CD14-positive monocyte (primary cell): ENCODE measurements around the gene UCP3. TPM values are rescaled to one million over a fixed set of nuclear protein-coding genes. Genes with fewer than 3 reads are reported as not detected.

Experiments
- DNase-seq, 3 donors: peaks; one replicate each; pipeline ENCODE4 v3.0.0-alpha.2; 2011 to 2022
- H2AFZ ChIP-seq: 2 replicates; pipeline ENCODE4 v1.6.0; 2012; ENCODE audit warnings: mild to moderate bottlenecking, low read depth, low read length, inconsistent platforms; ENCODE audit not compliant: insufficient read depth, poor library complexity, severe bottlenecking
- H3K27ac ChIP-seq, 2 donors: 1 replicate in 1 of 2; 2 replicates in 1 of 2; pipeline ENCODE4 v1.5.1; 2012 to 2013; ENCODE audit warnings: low read length in 2 of 2, control low read depth in 1 of 2, inconsistent platforms in 1 of 2, low read depth in 1 of 2, mild to moderate bottlenecking in 1 of 2
- H3K27me3 ChIP-seq, 2 donors: one replicate each; pipeline versions ENCODE4 v1.6.0 to v1.6.1; 2011 to 2013; ENCODE audit warnings: low read length in 2 of 2; ENCODE audit not compliant: control insufficient read depth in 2 of 2, insufficient read depth in 2 of 2
- H3K36me3 ChIP-seq, 2 donors: replicated peaks in 1 of 2; 1 replicate in 1 of 2; 2 replicates in 1 of 2; pipeline versions ENCODE4 v1.5.1 to v1.6.1; 2012 to 2013; ENCODE audit warnings: low read length in 2 of 2, control low read depth in 1 of 2, inconsistent platforms in 1 of 2, mild to moderate bottlenecking in 1 of 2; ENCODE audit not compliant: insufficient read depth in 2 of 2, control insufficient read depth in 1 of 2
- H3K4me1 ChIP-seq, 2 donors: 1 replicate in 1 of 2; 2 replicates in 1 of 2; pipeline versions ENCODE4 v1.5.1 to v1.6.1; 2012 to 2013; ENCODE audit warnings: low read length in 2 of 2, control low read depth in 1 of 2, inconsistent platforms in 1 of 2, mild to moderate bottlenecking in 1 of 2, moderate library complexity in 1 of 2; ENCODE audit not compliant: insufficient read depth in 2 of 2, control insufficient read depth in 1 of 2
- H3K4me2 ChIP-seq: replicated peaks from 2 replicates; pipeline ENCODE3; 2012; ENCODE audit warnings: low read length, moderate library complexity, mild to moderate bottlenecking; ENCODE audit not compliant: poor library complexity, severe bottlenecking; ENCODE audit errors: extremely low read depth
- H3K4me3 ChIP-seq, 3 experiments: fragments of 200-600 bp in 1 of 3; sonication (generic) in 1 of 3; replicated peaks in 1 of 3; 1 replicate in 2 of 3; 2 replicates in 1 of 3; pipeline ENCODE4 v1.5.1; 2011 to 2013; ENCODE audit warnings: low read length in 3 of 3, mild to moderate bottlenecking in 3 of 3, control low read depth in 2 of 3, low read depth in 2 of 3, inconsistent platforms in 1 of 3, moderate library complexity in 1 of 3
- H3K79me2 ChIP-seq: 2 replicates; pipeline ENCODE4 v1.6.0; 2012; ENCODE audit warnings: mild to moderate bottlenecking, control low read depth, inconsistent platforms, low read length, moderate library complexity; ENCODE audit not compliant: insufficient read depth
- H3K9ac ChIP-seq: 2 replicates; pipeline ENCODE4 v1.6.0; 2017; ENCODE audit warnings: low read length, mild to moderate bottlenecking; ENCODE audit not compliant: insufficient read depth, poor library complexity, severe bottlenecking
- H3K9me3 ChIP-seq, 2 donors: replicated peaks in 1 of 2; 1 replicate in 1 of 2; 2 replicates in 1 of 2; pipeline versions ENCODE4 v1.5.1 to v1.6.1; 2012 to 2013; ENCODE audit warnings: low read length in 2 of 2, control low read depth in 1 of 2; ENCODE audit not compliant: control insufficient read depth in 1 of 2, insufficient read depth in 1 of 2
- H4K20me1 ChIP-seq: 2 replicates; pipeline ENCODE4 v1.6.0; 2012; ENCODE audit warnings: mild to moderate bottlenecking, low read length, control low read depth, moderate library complexity; ENCODE audit not compliant: insufficient read depth
- H3K27ac Mint-ChIP-seq, 7 donors: one replicate each; pipeline ENCODE4 v1.8.0; 2020; ENCODE audit warnings: mild to moderate bottlenecking in 7 of 7, mixed read lengths in 7 of 7, moderate library complexity in 6 of 7, inconsistent platforms in 2 of 7
- H3K27me3 Mint-ChIP-seq, 3 donors: one replicate each; pipeline ENCODE4 v1.8.0; 2021 to 2022; ENCODE audit warnings: low read depth in 3 of 3, mild to moderate bottlenecking in 3 of 3, mixed read lengths in 3 of 3, moderate library complexity in 3 of 3, inconsistent platforms in 1 of 3
- H3K36me3 Mint-ChIP-seq, 2 donors: one replicate each; pipeline ENCODE4 v1.8.0; 2020; ENCODE audit warnings: mixed read lengths in 2 of 2, inconsistent platforms in 1 of 2, mild to moderate bottlenecking in 1 of 2
- H3K4me1 Mint-ChIP-seq: one replicate; pipeline ENCODE4 v1.8.0; 2020; ENCODE audit warnings: mild to moderate bottlenecking, mixed read lengths
- H3K4me3 Mint-ChIP-seq, 2 donors: one replicate each; pipeline ENCODE4 v1.8.0; 2020; ENCODE audit warnings: mild to moderate bottlenecking in 2 of 2, mixed read lengths in 2 of 2, moderate library complexity in 1 of 2
- H3K9me3 Mint-ChIP-seq, 7 donors: one replicate each; pipeline ENCODE4 v1.8.0; 2020 to 2022; ENCODE audit warnings: mixed read lengths in 7 of 7, mild to moderate bottlenecking in 6 of 7, moderate library complexity in 6 of 7, inconsistent platforms in 2 of 7
- WGBS: methylation state at CpG from one replicate; pipeline ENCODE4 v1.1.5; 2013; ENCODE audit warnings: missing lambda C conversion rate; ENCODE audit not compliant: insufficient coverage; 5-methylcytosine and 5-hydroxymethylcytosine counted together
- intact Hi-C, 2 donors: fragments of 100-400 bp; cut with micrococcal nuclease; formaldehyde crosslinking; loops; one replicate each; pipeline versions ENCODE4 v1.15.0 to v1.15.1; 2023
- polyA plus RNA-seq, 3 donors: library from polyadenylated mRNA; depleted of rRNA in 1 of 3; unstranded in 2 of 3; stranded (reverse) in 1 of 3; fragments of 300-500 nt in 2 of 3; fragments of >200 nt in 1 of 3; fragmentation: Illumina TruSeq in 2 of 3; gene quantifications; 1 replicate in 2 of 3; 2 replicates in 1 of 3; pipeline ENCODE4 v1.2.3, GENCODE V29; 2012 to 2021
- TF ChIP-seq, protein P1 (sequence below): fragments of 200-600 bp; IDR thresholded peaks from one replicate; pipeline ENCODE4 v1.8.0; 2022; ENCODE audit warnings: antibody characterized with exemption, mild to moderate bottlenecking

UCP3 gene
- polyA plus RNA-seq, 3 donors: 3.8 TPM; not detected in 2

- Histone ChIP-seq H3K4me2 (peak overlapping the region; percentile 99), H3K4me3 (no peak overlapping the region), H3K9me3 (no peaks in the 10 kb centered on the region), H3K79me2 (peaks cover 62% of the 10 kb centered on the region), H3K4me1 (peaks cover 78 to 94% of the 10 kb centered on the region in 2 donors), H3K36me3 (peaks cover 62 to 85% of the 10 kb centered on the region in 2 donors), H4K20me1 (peaks cover 94% of the 10 kb centered on the region), H2AFZ (no peak overlapping the region), H3K27me3 (no peaks in the 10 kb centered on the region), H3K27ac (peak overlapping the region in 1 of 2 donors; percentile 96), H3K9ac (no peak overlapping the region)
- DNase-seq: no peak
- Mint-ChIP-seq H3K4me3 (no peak overlapping the region), H3K36me3 (peaks cover 74 to 94% of the 10 kb centered on the region in 2 donors), H3K27me3 (peaks cover 0 to 2% (median 0%) of the 10 kb centered on the region in 3 donors), H3K27ac (peak overlapping the region; percentile 25 to 100 (median 98)), H3K4me1 (peaks cover 80% of the 10 kb centered on the region), H3K9me3 (peaks cover 0 to 3% (median 0%) of the 10 kb centered on the region in 7 donors)
- WGBS: 97% methylated on average over 12 of the region's 18 CpGs
- TF ChIP-seq, protein P1, sequence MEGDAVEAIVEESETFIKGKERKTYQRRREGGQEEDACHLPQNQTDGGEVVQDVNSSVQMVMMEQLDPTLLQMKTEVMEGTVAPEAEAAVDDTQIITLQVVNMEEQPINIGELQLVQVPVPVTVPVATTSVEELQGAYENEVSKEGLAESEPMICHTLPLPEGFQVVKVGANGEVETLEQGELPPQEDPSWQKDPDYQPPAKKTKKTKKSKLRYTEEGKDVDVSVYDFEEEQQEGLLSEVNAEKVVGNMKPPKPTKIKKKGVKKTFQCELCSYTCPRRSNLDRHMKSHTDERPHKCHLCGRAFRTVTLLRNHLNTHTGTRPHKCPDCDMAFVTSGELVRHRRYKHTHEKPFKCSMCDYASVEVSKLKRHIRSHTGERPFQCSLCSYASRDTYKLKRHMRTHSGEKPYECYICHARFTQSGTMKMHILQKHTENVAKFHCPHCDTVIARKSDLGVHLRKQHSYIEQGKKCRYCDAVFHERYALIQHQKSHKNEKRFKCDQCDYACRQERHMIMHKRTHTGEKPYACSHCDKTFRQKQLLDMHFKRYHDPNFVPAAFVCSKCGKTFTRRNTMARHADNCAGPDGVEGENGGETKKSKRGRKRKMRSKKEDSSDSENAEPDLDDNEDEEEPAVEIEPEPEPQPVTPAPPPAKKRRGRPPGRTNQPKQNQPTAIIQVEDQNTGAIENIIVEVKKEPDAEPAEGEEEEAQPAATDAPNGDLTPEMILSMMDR: no peak
- intact Hi-C loops: no loop called here
Observed at GRCh38 chr11:73977856-73978519, 30.9 kb downstream of the UCP3 start.

DNA sequence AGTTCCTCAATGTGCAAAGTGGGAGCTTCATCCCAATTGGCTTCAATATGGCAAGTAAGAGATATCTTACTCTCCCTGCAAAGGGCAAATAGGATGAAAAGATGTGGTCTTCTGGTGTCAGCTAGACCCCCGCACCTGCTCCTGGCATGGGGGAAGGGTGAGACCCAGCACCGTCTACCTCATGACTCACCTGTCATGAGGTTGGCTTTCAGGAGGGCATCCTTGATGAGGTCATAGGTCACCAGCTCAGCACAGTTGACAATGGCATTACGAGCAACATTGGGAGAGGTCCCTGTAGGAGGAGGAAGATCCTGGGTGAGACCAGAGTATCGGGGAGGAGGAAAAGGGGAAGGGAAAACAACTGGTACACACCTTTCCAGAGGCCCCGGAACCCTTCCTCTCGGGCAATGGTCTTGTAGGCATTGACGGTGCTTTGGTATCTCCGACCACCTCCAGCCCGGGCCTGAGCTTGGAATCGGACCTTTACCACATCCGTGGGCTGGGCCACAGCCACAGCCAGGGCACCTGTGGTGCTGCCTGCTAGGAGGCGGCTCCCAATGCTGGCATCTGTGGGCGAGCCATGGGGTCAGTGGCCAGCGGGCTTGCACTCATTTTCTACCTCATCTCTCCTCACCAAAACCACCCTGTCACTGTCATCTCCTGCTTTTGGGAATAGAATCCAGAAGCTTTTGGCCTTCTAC, 32.3 kb downstream of the UCP3 start:
- 92% methylated on average over 14 of the region's 14 CpGs for WGBS

More for the DNA sequence above, 32.3 kb downstream of the UCP3 start:
- H3K9me3 Mint-ChIP-seq: no peaks in the 10 kb centered on the region
- peaks cover 78 to 87% of the 10 kb centered on the region in 2 donors for H3K4me1 ChIP-seq
- no peaks in the 10 kb centered on the region for H3K27me3 ChIP-seq
- DNase-seq: no peak
- H3K9ac ChIP-seq: no peak overlapping the region
- peaks cover 76% of the 10 kb centered on the region for H3K4me1 Mint-ChIP-seq
- peaks cover 52% of the 10 kb centered on the region for H3K79me2 ChIP-seq
- TF ChIP-seq, protein P1: no peak
- H4K20me1 ChIP-seq: peaks cover 96% of the 10 kb centered on the region
- H3K36me3 Mint-ChIP-seq: peaks cover 75 to 87% of the 10 kb centered on the region in 2 donors
- H3K27me3 Mint-ChIP-seq: peaks cover 0 to 2% (median 0%) of the 10 kb centered on the region in 3 donors
- H3K4me3 Mint-ChIP-seq: no peak overlapping the region
- H3K4me2 ChIP-seq: no peak overlapping the region
- peaks cover 62 to 84% of the 10 kb centered on the region in 2 donors for H3K36me3 ChIP-seq
- no peak overlapping the region for H2AFZ ChIP-seq
- H3K4me3 ChIP-seq: no peak overlapping the region
- peak overlapping the region in 5 of 7 donors; percentile 33 to 75 (median 62) for H3K27ac Mint-ChIP-seq
- peak overlapping the region in 1 of 2 donors; percentile 96 for H3K27ac ChIP-seq
- intact Hi-C loops: no loop called here
- no peaks in the 10 kb centered on the region for H3K9me3 ChIP-seq
